Measurements from ENCODE around the gene LPCAT3. TPM values are rescaled to one million over a fixed set of nuclear protein-coding genes. Genes with fewer than 3 reads are reported as not detected.

Gene LPCAT3
- total RNA-seq, 1 donor from 2014 or later = 21.3 TPM

GRCh38 chr12:7004287-7004803 is 13.9 kb downstream of the LPCAT3 start:
- Mint-ChIP-seq H3K4me3 (no peak overlapping the region), H3K27ac (no peak overlapping the region), H3K27me3 (no peaks in the 10 kb centered on the region), H3K4me1 (peaks cover 8% of the 10 kb centered on the region), H3K9me3 (no peaks in the 10 kb centered on the region), H3K36me3 (ENCODE audit: low read depth) (peaks cover 39% of the 10 kb centered on the region)
- ChIA-PET POLR2A (interaction anchor here (0.7 kb wide), 1 partner anchor 27 kb away, joined by 5 read pairs; no protein-coding TSS in a partner anchor), CTCF (interaction anchor here (0.6 to 1.5 kb wide), 2 partner anchors 14 to 593 kb away, joined by 3 read pairs; partner anchors contain the start of gene LPCAT3)
- TF ChIP-seq CTCF (IDR thresholded peaks at IDR 0.05) = no peak
- DNase-seq (no peak), ATAC-seq (ENCODE audit: low read depth) (no peak)
- intact Hi-C loops (cut with micrococcal nuclease) = no loop called here

GRCh38 chr12:7001921-7002591 is 16.2 kb downstream of the LPCAT3 start:
- H3K4me3 Mint-ChIP-seq = no peak overlapping the region
- H3K9me3 Mint-ChIP-seq = no peaks in the 10 kb centered on the region
- no peaks in the 10 kb centered on the region for H3K27me3 Mint-ChIP-seq
- CTCF ChIA-PET = no interaction called here
- TF ChIP-seq CTCF (IDR thresholded peaks at IDR 0.05) = no peak
- DNase-seq (no peak), ATAC-seq (ENCODE audit: low read depth) (no peak)
- no peak overlapping the region for H3K27ac Mint-ChIP-seq
- H3K36me3 Mint-ChIP-seq (ENCODE audit: low read depth) = peaks cover 40% of the 10 kb centered on the region
- POLR2A ChIA-PET = interaction anchor here (0.7 kb wide), 1 partner anchor 90 kb away, joined by 3 read pairs; no protein-coding TSS in a partner anchor
- intact Hi-C loops (cut with micrococcal nuclease) = no loop called here
- no peaks in the 10 kb centered on the region for H3K4me1 Mint-ChIP-seq

GRCh38 chr12:6998715-6999451 is 19.4 kb downstream of the LPCAT3 start:
- DNase-seq (no peak), ATAC-seq (ENCODE audit: low read depth) (no peak)
- Mint-ChIP-seq H3K9me3 (no peaks in the 10 kb centered on the region), H3K4me3 (no peak overlapping the region), H3K4me1 (no peaks in the 10 kb centered on the region), H3K27ac (no peak overlapping the region), H3K36me3 (ENCODE audit: low read depth) (peaks cover 44% of the 10 kb centered on the region), H3K27me3 (no peaks in the 10 kb centered on the region)
- intact Hi-C loops (cut with micrococcal nuclease) = no loop called here
- ChIA-PET CTCF (interaction anchor here (1.0 to 1.3 kb wide), 3 partner anchors 9 to 110 kb away, joined by 3 to 4 read pairs (median 3); partner anchors contain the start of genes C1RL and LPCAT3), POLR2A (interaction anchor here (1.4 kb wide), 1 partner anchor 19 kb away, joined by 3 read pairs; the partner anchor contains the start of gene LPCAT3)
- TF ChIP-seq CTCF (IDR thresholded peaks at IDR 0.05) = no peak

- H3K27ac Mint-ChIP-seq = no peak overlapping the region
- no peak for ATAC-seq (ENCODE audit: low read depth)
- no peak for DNase-seq
- H3K4me1 Mint-ChIP-seq = no peaks in the 10 kb centered on the region
- H3K9me3 Mint-ChIP-seq = no peaks in the 10 kb centered on the region
- intact Hi-C loops (cut with micrococcal nuclease) = no loop called here
- peaks cover 42% of the 10 kb centered on the region for H3K36me3 Mint-ChIP-seq (ENCODE audit: low read depth)
- ChIA-PET CTCF (no interaction called here), POLR2A (no interaction called here)
- no peaks in the 10 kb centered on the region for H3K27me3 Mint-ChIP-seq
- no peak overlapping the region for H3K4me3 Mint-ChIP-seq
- TF ChIP-seq CTCF (IDR thresholded peaks at IDR 0.05) = no peak
Observed at GRCh38 chr12:6996040-6996441, 22.2 kb downstream of the LPCAT3 start.
